ENCODE measurements around the gene P2RX1.

P2RX1 gene

GRCh38 chr17:3848229-3848835, 67.9 kb downstream of the P2RX1 start:
- DNase-seq = no peak

GRCh38 chr17:3847165-3847670, 69.0 kb downstream of the P2RX1 start:
- DNase-seq = no peak

Measured in amniotic stem cell (primary cell).